MM.1S (cell line): ENCODE results near the gene TAF4B.

Experiments used
- DNase-seq: peaks from one replicate; pipeline ENCODE4 v3.0.0-alpha.2; 2015
- H2AFZ ChIP-seq: fragments of 300-600 bp; sonication (generic); 2 replicates; pipeline ENCODE4 v1.6.0; 2016; ENCODE audit warnings: antibody characterized with exemption, low read length
- H3F3A ChIP-seq: fragments of 300-600 bp; sonication (generic); 2 replicates; pipeline ENCODE4 v1.6.1; 2016; ENCODE audit warnings: mild to moderate bottlenecking, antibody characterized with exemption, low read length, moderate library complexity, mixed read lengths; ENCODE audit not compliant: insufficient read depth
- H3K27ac ChIP-seq: fragments of 300-600 bp; sonication (generic); 2 replicates; pipeline ENCODE4 v1.5.1; 2016; ENCODE audit warnings: mild to moderate bottlenecking, low read length
- H3K27me3 ChIP-seq: fragments of 300-600 bp; sonication (generic); replicated peaks from 2 replicates; pipeline ENCODE4 v1.6.0; 2016; ENCODE audit warnings: low read length; ENCODE audit not compliant: insufficient read depth
- H3K36me3 ChIP-seq: fragments of 300-600 bp; sonication (generic); replicated peaks from 2 replicates; pipeline ENCODE4 v1.6.1; 2016; ENCODE audit warnings: mild to moderate bottlenecking, low read length, mixed read lengths; ENCODE audit not compliant: insufficient read depth
- H3K4me1 ChIP-seq: fragments of 300-600 bp; sonication (generic); 2 replicates; pipeline ENCODE4 v1.6.1; 2016; ENCODE audit warnings: low read length, mixed read lengths
- H3K4me2 ChIP-seq: fragments of 300-600 bp; sonication (generic); 2 replicates; pipeline ENCODE4 v1.6.0; 2016; ENCODE audit warnings: low read depth, low read length
- H3K4me3 ChIP-seq: fragments of 300-600 bp; sonication (generic); 2 replicates; pipeline ENCODE4 v1.5.1; 2016; ENCODE audit warnings: low read length, mixed read lengths
- H3K79me2 ChIP-seq: fragments of 300-600 bp; sonication (generic); 2 replicates; pipeline ENCODE4 v1.6.1; 2016; ENCODE audit warnings: mixed run types, low read length, mixed read lengths
- H3K9ac ChIP-seq: fragments of 300-600 bp; sonication (generic); 2 replicates; pipeline ENCODE4 v1.6.1; 2016; ENCODE audit warnings: low read length, mixed read lengths
- H3K9me2 ChIP-seq: fragments of 300-600 bp; sonication (generic); replicated peaks from 2 replicates; pipeline ENCODE4 v1.6.1; 2016; ENCODE audit warnings: mild to moderate bottlenecking, low read length, mixed read lengths; ENCODE audit not compliant: insufficient read depth
- H3K9me3 ChIP-seq: fragments of 300-600 bp; sonication (generic); replicated peaks from 2 replicates; pipeline ENCODE4 v1.6.1; 2016; ENCODE audit warnings: mild to moderate bottlenecking, low read length, mixed read lengths; ENCODE audit not compliant: insufficient read depth
- H4K20me1 ChIP-seq: fragments of 300-600 bp; sonication (generic); 2 replicates; pipeline ENCODE4 v1.6.1; 2016; ENCODE audit warnings: mild to moderate bottlenecking, low read length, moderate library complexity, mixed read lengths; ENCODE audit not compliant: insufficient read depth
- EZH2 ChIP-seq: fragments of 300-600 bp; sonication (generic); optimal IDR thresholded peaks from 2 replicates; pipeline ENCODE3; 2017; ENCODE audit warnings: low read depth, mild to moderate bottlenecking, antibody characterized with exemption, low read length, mixed read lengths
- EZH2phosphoT487 ChIP-seq: fragments of 300-600 bp; sonication (generic); IDR thresholded peaks from 2 replicates; pipeline ENCODE4 v1.6.1; 2018; ENCODE audit warnings: antibody characterized with exemption, low read length
- TF ChIP-seq, protein P1 (sequence below): fragments of 300-600 bp; sonication (generic); IDR thresholded peaks from 2 replicates; pipeline ENCODE4 v1.5.1; 2016; ENCODE audit warnings: antibody characterized with exemption, low read length, mixed read lengths

Gene TAF4B

DNA sequence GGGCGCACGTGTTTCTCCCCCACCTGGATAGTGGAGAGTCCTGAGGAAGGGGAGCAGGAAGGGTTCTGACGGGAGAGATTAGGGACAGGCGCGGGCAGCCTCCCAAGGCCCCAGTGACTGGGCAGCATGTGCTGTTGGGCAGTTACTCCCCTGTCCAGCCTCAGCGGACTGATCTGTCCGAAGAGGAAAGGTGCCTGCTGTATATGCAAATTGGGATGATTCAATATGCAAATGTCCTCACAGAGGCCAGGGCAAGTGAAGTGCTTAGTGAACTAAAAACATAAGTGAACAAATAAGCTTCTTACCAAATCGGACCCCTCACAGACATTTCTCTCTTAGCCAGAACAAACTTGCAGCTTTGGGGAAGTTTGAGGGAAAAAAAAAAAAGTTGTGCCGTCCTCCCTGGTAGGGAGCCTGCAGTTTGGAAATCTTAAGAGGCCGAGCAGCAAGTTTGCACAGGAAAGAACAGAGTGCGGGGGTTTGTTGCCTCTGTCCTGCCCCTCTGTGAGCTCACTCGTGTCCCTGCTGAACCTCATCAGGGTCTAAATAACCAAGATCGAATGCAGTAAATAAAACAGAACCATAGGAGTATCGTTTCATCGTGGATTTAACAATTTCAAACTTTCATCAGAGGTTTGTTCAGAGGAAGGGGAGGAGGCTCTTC, 180.7 kb downstream of the TAF4B start:
- Histone ChIP-seq H4K20me1 (no peaks in the 10 kb centered on the region), H2AFZ (no peak overlapping the region), H3K9ac (no peak overlapping the region), H3K36me3 (no peaks in the 10 kb centered on the region), H3K4me3 (no peak overlapping the region), H3K4me1 (0 out of 2 replicates have a peak, but pooled peaks cover 7% of the 10 kb centered on the region), H3K79me2 (no peaks in the 10 kb centered on the region), H3K4me2 (no peak overlapping the region), H3K9me3 (no peaks in the 10 kb centered on the region), H3K27me3 (no peaks in the 10 kb centered on the region), H3F3A (no peaks in the 10 kb centered on the region), H3K9me2 (no peaks in the 10 kb centered on the region), H3K27ac (no peak overlapping the region)
- TF ChIP-seq, protein P1, sequence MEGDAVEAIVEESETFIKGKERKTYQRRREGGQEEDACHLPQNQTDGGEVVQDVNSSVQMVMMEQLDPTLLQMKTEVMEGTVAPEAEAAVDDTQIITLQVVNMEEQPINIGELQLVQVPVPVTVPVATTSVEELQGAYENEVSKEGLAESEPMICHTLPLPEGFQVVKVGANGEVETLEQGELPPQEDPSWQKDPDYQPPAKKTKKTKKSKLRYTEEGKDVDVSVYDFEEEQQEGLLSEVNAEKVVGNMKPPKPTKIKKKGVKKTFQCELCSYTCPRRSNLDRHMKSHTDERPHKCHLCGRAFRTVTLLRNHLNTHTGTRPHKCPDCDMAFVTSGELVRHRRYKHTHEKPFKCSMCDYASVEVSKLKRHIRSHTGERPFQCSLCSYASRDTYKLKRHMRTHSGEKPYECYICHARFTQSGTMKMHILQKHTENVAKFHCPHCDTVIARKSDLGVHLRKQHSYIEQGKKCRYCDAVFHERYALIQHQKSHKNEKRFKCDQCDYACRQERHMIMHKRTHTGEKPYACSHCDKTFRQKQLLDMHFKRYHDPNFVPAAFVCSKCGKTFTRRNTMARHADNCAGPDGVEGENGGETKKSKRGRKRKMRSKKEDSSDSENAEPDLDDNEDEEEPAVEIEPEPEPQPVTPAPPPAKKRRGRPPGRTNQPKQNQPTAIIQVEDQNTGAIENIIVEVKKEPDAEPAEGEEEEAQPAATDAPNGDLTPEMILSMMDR, result no peak
- TF ChIP-seq EZH2phosphoT487 (no peak), EZH2 (no peak)
- DNase-seq, result no peak

DNA sequence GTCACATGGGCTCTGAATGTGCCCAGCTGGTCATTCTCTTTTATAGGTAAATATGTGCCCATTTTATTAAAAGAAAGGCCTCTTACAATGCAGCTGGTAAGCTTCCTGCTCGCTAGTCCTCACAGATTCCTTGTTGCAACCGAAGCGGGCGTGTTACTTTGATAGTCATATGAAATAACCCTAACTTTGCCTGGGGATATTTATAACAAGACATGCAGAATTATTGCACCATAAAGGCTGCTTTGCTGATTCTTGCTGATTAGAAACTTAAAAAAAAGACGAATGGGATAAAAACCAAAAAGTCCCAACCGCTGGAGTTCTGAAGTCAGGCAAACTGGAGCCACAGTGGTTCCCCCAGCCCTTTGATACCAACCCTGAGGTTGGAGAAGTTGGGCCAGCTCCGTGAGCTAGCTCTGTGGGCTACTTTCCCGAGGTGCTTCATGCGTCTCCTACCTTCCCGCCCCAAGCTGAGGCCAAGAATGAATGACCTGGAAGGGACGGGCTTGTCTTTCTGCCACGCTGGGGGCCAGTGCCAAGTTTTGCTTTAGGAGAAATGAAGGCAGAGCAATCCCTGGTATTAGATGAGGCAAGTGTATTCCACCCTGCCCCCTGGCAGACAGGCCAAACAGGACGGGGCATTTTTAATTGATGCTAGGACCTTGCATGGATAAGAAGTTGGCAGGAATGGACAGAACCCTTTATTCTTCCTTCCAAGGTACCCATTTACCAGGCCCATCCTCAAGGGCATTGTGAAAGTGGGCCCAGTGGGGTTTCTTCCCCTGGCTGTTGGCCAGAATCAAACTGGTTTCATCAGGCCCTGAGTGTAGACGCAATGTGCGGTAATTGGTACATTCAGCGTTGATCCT, 181.7 kb downstream of the TAF4B start:
- Histone ChIP-seq H2AFZ (no peak overlapping the region), H3K27ac (no peak overlapping the region), H3K79me2 (no peaks in the 10 kb centered on the region), H3K36me3 (no peaks in the 10 kb centered on the region), H3K9ac (no peak overlapping the region), H4K20me1 (no peaks in the 10 kb centered on the region), H3K4me2 (no peak overlapping the region), H3K9me2 (no peaks in the 10 kb centered on the region), H3K4me1 (0 out of 2 replicates have a peak, but pooled peaks cover 7% of the 10 kb centered on the region), H3K27me3 (no peaks in the 10 kb centered on the region), H3F3A (no peaks in the 10 kb centered on the region), H3K4me3 (no peak overlapping the region), H3K9me3 (no peaks in the 10 kb centered on the region)
- TF ChIP-seq EZH2phosphoT487, result no peak
- TF ChIP-seq, protein P1, result no peak
- no peak for TF ChIP-seq EZH2
- DNase-seq, result no peak

DNA sequence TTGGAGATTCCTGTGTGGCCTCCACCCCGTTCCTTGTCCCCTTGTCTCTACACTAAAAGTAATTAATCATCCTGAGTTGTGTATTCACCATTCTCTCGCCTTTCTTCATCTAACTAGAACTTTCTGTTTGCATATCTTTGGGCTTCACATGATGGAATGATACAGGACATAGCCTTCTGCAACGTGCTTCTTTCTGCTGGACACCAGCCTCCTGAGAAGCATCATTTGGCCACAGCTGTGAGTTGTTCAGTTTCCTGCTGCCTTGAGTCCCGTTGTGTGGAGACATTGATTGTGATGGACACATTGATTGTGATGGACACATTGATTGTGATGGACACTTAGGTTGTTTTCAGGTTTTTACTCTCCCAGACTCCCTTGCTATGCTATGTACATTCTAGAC, 182.8 kb downstream of the TAF4B start:
- H3K9me2 ChIP-seq, result no peaks in the 10 kb centered on the region
- H3F3A ChIP-seq, result no peaks in the 10 kb centered on the region
- H3K9me3 ChIP-seq, result no peaks in the 10 kb centered on the region
- H3K27me3 ChIP-seq, result no peaks in the 10 kb centered on the region
- no peak overlapping the region for H3K9ac ChIP-seq
- H3K27ac ChIP-seq, result no peak overlapping the region
- no peaks in the 10 kb centered on the region for H3K36me3 ChIP-seq
- no peak for TF ChIP-seq EZH2phosphoT487
- no peak overlapping the region for H2AFZ ChIP-seq
- H3K4me1 ChIP-seq, result 0 out of 2 replicates have a peak, but pooled peaks cover 7% of the 10 kb centered on the region
- H4K20me1 ChIP-seq, result no peaks in the 10 kb centered on the region
- H3K4me2 ChIP-seq, result no peak overlapping the region
- no peak overlapping the region for H3K4me3 ChIP-seq
- no peaks in the 10 kb centered on the region for H3K79me2 ChIP-seq
- DNase-seq, result no peak
